Inferior parietal cortex (tissue), 1 donor: ENCODE results near the gene RSRP1.
"Not testable (repeated sequence)": the region's sequence is repeated elsewhere in the genome, so short reads cannot be mapped to it uniquely, and the experiment has no call there.

Experiments
- DNase-seq: peaks from one replicate; pipeline ENCODE4 v3.0.0-alpha.2; 2016; ENCODE audit errors: extremely low spot score

The RSRP1 gene

GRCh38 chr1:25257196-25257595 lies 9.9 kb upstream of the RSRP1 start:
- DNase-seq, result no peak

DNA sequence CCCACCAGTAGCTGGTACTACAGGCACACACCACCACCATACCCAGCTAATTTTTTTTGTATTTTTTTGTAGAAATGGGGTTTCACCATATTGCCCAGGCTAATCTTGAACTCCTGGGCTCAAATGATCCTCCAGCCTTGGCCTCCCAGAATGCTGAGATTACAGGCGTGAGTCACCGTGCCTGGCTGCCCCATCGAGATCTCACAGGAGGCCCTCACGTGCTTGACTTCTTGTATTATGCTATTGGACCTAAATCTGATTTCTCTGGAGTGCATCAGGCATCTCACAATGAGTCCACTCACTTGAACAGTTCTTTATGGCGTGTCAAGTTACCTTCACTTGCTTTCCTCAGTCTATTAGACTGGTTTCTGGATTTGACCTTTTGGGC lies 9.3 kb upstream of the RSRP1 start:
- no peak for DNase-seq

GRCh38 chr1:25255706-25256577 lies 8.7 kb upstream of the RSRP1 start:
- no peak for DNase-seq

- DNase-seq, result no peak
These were observed 6.7 kb upstream of the RSRP1 start for GRCh38 chr1:25253911-25254310.

DNA sequence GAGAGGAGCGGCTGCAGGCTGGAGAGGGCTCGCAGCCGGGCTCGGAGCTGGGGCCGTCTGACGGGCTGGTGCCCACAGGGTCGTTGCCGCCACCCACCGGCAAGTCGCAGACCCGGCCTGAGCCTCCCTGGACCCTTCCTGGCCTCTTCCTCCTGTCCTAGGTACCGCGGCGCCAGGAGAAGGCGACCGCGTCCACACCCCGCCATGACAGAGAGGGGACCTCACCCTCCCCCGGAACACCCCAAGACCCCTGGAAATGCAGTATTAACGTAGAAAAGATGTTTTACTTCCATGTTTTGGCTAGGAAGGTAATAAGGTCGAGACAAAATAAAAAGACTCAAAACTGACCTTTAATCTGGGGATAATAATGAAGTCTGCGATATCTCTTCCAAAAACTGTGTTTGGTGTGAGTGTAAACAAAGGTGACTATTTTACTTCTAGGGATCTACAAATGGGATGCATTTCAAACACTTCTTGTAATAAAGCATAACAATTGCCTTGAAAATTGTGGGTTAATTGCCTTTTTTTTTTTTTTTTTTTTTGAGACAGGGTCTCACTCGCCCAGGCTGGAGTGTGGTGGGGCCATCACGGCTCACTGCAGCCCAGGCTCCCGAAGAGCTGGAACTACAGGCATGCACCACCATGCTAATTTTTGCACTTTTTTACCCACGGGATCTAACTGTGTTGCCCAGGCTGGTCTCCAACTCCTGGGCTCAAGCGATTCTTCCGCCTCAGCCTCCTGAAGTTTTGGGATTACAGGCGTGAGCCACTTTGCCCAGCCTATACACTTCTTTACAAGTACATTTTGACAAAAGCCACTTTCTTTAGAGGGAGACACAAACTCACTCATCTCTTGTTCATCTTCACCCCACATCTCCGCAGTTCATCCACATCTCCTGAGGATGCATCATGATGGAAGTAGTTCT lies 838 bp upstream of the RSRP1 start:
- no peak for DNase-seq

DNA sequence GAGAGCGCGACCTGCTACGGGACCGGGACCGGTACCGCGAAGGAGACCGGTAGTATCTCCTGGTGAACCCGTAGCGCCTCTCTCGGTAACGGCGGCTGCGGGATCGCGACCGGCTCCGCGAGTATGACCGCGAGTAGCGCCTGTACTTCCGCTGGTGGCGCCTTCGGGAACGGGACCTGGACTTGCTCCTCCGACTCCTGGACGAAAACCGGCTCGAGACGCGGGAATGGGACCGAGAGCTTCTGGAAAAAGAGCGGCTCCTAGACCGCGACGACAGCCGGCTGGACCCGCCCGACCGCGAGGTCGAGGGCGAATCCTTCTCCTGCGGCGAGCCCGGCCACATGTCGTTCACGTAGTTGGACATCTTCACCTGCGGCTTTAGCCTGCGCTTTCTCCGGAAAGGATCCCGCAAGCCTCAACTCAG lies 642 bp downstream of the RSRP1 start:
- no peak for DNase-seq

DNA sequence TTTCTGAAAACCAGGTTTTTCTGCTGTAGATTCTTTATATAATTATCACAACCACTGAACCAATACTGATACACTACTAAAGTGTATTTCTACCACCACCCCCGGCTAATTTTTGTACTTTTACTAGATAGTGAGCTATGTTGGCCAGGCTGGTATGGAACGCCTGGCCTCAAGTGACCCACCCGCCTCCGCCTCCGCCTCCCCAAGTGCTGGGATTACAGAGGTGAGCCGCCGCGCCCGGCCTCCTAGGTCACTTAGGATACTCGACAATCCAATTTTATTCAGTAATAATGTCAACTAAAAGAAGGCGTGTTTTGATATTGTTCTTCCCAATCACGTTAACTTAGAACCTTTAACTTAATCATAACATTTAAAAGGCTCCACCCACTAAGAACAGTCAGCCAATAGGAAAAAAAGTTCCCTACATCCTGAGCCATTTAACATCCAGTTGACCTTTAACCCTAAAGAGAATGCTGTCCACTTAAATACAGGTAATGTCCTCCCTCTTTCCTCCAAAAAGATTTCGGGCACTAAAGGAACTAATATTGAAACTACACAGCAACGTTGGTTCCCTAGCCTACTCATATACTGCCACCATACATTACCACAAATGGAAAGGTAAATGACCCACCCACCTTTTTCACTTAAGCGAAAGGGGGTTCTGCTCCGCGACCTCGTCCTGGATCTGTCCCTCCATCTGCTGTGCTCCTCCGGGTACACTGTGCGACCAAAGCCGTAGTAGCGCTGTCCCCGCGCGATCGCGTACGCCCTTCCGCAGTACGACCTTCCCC lies 1.2 kb downstream of the RSRP1 start:
- no peak for DNase-seq

DNA sequence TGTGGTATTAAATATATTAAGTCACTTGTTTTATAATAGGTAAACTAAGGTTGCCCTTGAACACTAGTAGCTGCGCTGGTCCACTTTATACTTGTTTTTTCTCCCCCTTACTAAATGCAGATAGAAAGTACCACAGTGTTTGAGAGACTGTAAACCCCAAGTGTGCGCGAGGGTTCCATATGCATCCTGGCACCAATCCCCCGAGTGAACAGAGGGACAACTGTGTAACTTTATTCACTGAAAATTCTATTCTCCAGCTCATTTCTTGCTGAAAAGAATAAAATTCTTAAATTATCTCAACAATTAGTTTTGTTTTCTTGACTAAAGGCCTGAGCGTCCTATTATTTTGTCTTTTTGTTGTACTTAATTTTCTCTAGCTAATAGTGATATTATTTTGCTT lies 1.9 kb downstream of the RSRP1 start:
- no peak for DNase-seq

DNA sequence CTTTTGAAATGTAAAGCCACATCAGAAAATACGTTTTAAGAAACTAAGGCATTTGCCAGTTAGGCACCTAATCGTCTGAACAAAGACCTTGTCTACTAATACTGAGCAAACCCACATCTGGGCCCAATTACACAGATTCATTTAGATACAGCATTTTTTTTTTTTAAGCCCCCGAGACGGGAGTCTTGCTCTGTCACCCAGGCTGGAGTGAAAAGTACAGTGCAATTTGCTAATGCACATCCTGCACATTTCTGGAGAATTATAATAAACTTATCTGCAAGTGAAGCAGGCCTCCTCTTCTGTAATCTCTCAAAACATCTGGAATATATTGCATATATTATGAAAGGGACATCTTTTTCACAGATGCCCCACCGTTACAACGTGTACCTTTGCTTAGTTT lies 3.3 kb downstream of the RSRP1 start:
- DNase-seq, result no peak

GRCh38 chr1:25239681-25240541 lies 7.3 kb downstream of the RSRP1 start:
- DNase-seq, result peak; percentile 86

GRCh38 chr1:25238046-25238445 lies 9.2 kb downstream of the RSRP1 start:
- DNase-seq, result no peak

- DNase-seq, result not testable (repeated sequence)
These were observed 11.0 kb downstream of the RSRP1 start for GRCh38 chr1:25236261-25236660.

GRCh38 chr1:25235411-25235810 lies 11.8 kb downstream of the RSRP1 start:
- not testable (repeated sequence) for DNase-seq

DNA sequence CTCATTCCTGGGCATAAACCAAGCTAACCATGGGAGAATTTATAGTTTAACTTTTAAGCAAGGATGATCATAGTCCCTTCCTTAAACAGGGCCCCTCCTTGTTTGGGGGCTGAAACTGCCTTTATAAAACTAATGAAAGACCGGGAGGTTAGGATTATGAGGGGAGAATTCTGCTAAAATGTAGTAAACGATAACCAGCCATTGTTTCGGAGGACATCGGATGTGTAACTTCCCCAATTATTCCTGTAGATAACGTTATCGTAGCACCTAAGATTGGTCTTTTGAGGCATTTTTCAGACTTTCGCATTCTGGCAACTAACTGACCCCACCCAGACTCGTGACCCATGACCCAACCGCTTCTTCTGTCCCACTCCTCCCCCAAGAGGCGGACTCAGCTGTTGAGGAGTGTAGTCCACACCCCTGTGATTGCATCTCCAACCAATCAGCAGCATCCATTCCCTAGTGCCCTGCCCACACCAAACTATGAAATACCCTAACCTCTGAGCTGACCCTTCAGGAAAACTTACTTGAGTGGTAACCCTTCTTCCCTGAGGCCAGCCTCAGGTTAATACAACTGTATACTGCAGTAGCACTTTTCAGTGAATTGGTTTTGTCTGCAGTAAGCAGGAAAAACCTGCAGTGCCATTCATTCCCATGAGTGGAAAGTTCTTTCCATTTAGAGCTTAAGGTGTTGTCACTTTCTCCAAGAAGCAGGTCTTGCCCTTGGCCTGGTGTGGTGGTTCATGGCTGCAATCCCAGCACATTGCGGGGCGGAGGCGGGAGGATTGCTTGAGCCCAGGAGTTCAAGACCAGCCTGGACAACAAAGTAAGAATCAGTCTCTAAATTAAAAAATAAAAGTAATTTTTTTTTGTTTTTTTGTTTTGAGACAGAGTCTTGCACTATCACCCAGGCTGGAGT lies 14.1 kb downstream of the RSRP1 start:
- DNase-seq, result peak; percentile 87

GRCh38 chr1:25232027-25232865 lies 15.0 kb downstream of the RSRP1 start, which contains the start of gene SYF2:
Gene SYF2 (minus strand): TSS chr1:25232502. CDS start chr1:25232467, 35 bp downstream.
- peak; percentile 97 for DNase-seq

DNA sequence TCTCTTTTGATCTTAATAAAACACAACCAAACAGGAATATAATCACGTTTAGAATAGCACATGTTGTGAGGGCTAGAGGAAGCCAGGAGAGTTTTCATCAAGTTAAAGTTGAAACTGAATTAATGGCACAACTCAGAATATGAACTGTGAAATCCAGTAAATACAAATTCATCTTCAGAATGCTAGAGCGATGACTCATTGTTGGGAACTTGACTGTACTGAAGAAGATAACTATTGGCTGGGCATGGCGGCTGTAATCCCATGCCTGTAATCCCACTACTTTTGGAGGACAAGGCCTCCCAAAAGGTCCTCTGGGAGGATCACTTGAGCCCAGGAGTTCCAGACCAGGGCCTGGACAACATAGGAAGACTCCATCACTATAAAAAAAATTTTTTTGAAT lies 23.8 kb downstream of the RSRP1 start:
- no peak for DNase-seq

DNA sequence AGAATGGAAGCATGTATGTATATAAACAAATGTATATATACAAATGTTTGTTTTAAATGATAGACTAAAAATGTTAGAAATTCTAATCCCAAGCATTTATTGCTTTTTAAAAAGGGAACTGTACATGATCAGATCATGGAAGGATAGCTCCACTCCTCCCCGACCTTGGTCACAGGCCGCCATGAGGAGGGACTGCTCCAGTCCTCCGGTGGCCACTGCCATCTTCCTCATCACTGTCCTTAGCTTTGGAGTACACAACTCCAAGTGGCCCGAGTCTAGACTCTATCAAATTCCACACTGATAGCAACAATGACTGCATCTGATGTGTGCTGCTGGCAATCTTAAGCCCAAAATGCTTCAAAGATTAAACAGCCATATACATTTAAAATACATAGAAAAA lies 24.6 kb downstream of the RSRP1 start:
- no peak for DNase-seq

- DNase-seq, result no peak
These were observed 26.6 kb downstream of the RSRP1 start for GRCh38 chr1:25220666-25221065.
